CD4-positive, alpha-beta T cell treated with Interleukin-17A for 4 hours (primary cell): Measurements from ENCODE around the gene PKD2L1.
A peak's percentile ranks its signal among the peaks of the same experiment; 100 is the strongest.

Experiments used
- DNase-seq: peaks from one replicate; pipeline ENCODE4 v3.0.0-alpha.2; 2020; ENCODE audit warnings: mixed read lengths

Gene PKD2L1

DNA sequence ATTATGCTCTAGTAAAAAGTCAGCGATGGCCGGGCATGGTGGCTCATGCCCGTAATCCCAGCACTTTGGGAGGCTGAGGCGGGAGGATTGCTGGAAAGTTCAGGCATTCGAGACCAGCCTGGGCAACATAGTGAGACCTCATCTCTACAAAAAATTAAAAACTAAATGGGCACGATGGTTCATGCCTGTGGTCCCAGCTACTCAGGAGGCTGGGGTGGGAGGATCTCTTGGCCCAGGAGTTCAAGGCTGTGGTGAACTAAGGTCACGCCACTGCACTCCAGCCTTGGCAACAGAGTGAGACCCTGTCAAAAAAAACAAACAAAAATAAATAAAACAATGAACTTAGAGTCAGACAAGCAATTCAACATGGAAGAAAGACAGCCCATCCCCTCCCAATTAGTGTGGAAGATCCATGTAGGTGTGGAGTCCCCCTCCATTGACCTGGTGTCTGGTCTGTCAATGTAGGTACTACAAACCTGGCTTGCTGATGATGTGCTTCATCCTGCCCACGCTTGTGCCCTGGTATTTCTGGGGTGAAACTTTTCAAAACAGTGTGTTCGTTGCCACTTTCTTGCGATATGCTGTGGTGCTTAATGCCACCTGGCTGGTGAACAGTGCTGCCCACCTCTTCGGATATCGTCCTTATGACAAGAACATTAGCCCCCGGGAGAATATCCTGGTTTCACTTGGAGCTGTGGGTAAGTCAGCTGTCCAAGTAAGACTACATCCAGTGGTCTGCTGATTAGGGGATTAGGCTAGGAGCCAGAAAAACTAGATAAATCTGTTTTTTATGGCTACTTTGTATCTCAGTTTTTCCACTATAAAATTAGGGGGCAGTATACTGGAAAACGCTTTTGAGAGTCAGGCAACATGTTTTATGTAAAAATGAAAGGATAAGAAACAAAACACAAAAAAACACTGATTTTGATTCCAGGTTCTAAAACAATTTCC lies 26.3 kb upstream of the PKD2L1 start:
- no peak for DNase-seq

DNA sequence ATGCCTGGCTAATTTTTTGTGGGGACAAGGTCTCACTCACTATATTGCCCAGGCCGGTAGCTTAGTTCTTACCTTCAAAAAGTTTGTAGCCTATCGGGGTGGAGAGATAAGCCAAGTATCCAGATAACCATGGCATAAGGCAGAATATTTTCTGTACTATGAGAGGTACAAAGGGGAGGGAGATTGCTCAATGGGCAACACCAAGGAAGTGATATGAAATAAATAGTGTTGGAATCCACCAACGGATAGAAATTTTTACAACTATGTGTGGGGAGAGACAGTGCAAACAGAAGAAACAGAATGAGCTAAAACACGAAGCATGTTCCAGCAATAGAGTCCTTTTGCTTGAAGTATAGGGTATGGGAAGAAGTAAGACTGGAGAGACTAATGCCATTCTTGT lies 25.1 kb upstream of the PKD2L1 start:
- DNase-seq, result no peak

DNA sequence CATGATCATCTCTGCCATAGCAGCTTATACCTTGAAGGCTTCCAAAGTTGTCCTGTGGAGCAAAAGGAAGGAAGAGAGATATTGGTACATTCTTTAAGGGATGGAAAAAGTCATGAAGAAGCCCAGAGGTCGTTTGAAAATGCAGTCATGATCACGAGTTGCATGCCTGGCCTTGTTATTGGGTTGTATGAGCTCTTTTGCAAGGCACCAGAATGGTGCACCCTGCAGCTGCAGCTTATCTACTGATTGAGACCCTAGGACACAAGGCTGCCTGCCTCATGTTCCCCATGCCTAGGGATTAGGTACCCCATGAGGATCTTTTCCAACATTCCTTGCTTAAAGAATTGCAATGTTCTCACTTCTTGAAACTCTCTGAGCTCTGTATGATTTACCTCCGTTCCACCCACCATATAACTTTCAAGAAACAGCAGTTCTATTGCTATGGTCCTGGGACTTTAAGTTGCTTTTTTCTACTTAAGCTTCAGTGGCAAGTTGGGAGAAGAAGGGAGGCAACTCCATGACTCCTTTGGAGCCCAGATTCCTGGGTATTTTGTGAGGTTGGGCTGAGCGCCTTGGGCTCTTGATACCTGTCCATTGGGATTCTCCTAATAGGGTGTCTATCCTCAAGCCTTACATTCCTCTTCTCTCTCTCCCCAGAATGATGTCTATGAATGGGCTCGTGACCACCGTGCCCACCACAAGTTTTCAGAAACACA lies 23.9 kb upstream of the PKD2L1 start:
- DNase-seq, result no peak

DNA sequence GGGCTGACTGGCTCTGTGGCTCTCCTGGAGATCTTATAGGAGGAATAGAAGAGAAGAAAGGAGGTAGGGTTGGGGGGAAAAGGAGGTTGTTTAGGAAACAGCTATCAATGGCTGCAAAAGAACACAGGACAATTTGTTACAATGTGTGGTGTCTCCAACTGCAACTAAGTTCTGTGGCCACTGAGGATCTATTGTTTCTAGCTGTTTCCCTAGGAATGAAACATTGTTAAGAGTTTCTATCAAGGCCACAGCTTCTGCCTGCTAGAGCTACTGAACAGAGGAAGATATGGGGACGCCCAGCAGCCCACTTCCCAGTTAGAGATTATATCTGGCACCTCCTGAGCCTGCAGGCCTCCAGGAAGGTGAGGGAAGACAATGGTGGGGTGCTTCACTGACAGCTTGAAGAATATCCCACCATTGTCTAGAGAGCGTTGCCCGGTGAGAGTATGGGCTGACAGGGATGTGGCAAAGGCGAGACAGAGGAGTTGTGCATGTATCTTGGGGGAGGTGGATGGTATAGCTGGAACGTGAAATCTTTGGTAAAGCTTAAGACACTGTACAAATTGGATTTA lies 21.0 kb upstream of the PKD2L1 start:
- DNase-seq, result no peak

DNA sequence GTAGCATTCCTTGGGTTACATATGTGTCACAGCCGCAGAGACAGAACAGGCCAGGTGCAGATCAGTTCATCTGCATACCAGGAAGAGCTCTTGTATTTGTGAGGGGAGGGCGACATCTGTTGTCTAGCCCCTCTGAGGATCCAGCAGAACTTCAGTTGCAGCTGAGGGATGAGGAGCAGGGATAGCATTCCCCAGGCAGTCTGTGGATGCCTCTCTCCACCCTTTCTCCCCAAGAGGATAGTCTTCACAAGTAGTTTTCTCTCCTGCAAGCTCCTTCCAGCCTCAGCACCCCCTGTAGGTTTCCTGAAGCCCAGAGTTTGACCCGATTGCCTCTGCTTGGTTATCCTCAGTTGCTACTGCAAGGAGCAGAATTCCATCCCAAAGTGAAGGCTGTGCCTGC lies 19.6 kb upstream of the PKD2L1 start:
- no peak for DNase-seq

DNA sequence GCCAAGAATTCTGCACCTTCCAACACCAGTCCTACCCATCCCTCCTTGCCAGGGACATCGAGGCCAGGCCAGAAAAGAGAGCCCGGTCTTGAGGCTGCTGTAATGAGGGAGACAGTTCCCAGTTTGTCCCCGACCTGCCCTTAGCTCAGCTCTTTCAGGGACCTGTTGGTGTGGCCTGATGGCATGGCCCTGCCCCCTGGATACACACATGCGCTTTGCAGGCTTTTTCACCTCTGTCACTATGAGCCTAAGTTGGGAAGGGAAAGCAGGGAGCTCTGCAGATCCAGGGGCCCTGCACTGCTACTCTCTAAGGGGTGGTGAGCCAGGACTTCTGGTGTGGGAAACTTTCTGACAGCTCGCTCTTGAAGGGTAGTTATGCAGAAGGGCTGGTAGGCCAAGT lies 19.1 kb upstream of the PKD2L1 start:
- DNase-seq, result no peak

DNA sequence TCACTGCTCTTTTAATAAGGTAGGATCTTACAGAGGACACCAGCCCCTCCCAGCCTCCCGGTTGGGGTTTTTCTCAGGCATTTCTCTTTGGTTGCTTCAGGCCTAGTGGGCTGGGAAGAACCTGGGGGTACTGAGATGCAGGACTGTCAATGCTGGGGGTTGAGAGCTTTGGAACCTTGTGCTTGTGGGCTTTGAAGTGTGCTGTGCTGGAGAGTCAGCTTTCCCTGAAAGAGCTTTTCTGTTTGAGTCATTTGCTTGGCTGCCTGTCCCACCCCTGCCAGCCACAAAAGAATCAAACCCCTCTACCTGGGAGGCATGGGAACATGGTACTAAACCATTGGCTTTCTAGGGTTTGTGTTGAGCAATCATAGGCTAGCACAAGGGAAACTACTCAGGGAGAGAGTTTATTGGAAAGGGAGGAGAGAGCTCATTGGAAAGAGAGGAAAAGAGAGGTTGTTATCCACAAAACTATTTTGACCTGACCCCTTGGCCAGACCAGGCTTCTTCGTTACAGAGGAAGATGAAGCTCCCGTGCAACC lies 18.4 kb upstream of the PKD2L1 start:
- no peak for DNase-seq

DNA sequence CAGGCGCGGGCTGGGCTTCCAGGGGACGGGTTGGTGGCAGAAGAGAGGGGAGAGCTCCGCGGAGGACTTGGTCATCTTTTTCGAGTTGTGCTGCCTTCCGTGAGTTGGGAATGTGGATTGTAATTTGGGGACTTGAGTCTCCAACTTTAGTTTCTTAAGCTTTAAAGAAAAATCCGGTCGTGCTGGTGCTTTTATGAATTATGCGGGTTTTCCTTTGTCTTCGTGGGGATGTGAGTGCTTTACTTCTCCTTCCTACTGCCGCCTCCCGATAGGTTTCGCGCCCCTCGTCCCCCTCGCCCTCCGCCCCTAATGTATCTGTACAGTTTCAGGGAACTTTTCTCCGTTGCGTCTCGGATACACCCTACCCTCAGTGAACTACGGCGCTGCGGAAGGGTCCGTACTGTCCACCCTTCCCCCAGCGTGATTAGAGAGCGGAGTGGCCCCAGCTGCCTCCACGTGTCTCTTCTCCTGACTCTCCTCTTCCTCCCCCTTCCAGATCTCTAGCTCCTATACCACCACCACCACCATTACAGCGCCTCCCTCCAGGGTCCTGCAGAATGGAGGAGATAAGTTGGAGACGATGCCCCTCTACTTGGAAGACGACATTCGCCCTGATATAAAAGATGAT lies 17.7 kb upstream of the PKD2L1 start:
- peak; percentile 7 for DNase-seq

DNA sequence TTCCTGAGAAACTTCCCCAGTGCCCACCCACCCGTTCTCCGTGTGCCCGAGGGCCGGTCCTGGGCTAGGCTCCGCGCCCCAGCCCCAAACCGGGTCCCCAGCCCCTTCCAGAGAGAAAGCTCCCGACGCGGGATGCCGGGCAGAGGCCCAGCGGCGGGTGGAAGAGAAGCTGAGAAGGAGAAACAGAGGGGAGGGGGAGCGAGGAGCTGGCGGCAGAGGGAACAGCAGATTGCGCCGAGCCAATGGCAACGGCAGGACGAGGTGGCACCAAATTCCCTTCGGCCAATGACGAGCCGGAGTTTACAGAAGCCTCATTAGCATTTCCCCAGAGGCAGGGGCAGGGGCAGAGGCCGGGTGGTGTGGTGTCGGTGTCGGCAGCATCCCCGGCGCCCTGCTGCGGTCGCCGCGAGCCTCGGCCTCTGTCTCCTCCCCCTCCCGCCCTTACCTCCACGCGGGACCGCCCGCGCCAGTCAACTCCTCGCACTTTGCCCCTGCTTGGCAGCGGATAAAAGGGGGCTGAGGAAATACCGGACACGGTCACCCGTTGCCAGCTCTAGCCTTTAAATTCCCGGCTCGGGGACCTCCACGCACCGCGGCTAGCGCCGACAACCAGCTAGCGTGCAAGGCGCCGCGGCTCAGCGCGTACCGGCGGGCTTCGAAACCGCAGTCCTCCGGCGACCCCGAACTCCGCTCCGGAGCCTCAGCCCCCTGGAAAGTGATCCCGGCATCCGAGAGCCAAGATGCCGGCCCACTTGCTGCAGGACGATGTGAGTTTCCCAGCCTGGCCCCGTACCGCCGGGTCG lies 16.9 kb upstream of the PKD2L1 start, which contains the start of gene SCD:
Gene SCD, plus strand, starts transcription at position 469 of the 803 bp plus-strand sequence. Its CDS starts 272 bp downstream, at position 741.
- DNase-seq, result peak; percentile 82

DNA sequence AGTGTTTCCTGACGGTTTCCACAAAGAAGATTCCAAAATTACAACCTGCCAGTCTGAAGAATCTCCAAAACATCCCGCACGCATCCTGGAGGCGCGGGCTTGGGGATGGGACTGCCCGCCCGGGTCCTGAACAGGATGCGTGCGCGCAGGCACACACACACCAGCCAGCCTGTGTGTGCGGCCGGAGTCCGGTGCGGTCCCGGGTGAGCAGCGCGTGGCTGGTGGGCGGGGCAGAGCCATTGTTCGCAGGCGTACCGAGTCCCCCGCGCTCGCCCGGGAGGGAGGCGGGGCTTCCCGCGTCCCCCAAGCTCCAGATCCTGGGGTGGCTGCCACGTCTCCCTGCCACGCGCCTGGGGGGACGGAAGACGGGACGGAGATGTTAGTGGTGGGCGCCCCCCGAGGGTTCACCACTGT lies 16.3 kb upstream of the PKD2L1 start:
- peak; percentile 70 for DNase-seq

DNA sequence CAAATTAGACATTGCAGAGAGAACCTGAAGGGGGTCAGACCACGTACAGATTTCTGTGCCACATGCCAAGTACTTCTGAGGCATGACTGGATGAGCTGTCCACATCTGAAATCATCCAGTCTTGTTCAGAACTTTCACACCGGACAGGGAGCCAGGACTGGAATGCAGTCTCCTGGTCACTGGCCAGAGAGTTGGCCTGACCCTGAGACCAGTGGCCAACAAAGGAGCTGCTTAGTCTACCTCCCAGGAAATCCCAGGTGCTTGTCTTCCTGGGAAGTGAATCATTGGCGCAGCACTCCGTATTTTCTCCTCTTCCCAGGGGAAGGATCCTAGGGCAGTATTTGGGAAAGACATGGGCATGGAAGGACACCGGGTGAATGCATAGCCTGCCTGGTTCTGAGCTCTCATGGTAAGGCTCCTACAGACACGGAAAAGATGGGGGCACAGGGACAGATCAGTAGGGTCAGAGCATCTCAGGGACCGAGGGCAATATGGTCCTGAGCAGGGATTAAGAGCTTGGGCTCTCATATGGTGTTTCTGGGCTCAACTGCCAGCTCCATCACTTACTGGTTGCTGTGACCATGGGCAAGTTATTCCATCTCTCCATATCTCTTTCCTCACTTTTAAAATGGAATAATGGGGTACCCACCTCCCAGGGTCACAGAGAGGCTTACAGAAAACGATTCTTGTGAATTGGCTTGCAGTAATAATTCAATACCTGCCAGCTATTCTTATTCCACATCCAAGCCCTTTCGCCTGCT lies 15.7 kb upstream of the PKD2L1 start:
- DNase-seq, result no peak

DNA sequence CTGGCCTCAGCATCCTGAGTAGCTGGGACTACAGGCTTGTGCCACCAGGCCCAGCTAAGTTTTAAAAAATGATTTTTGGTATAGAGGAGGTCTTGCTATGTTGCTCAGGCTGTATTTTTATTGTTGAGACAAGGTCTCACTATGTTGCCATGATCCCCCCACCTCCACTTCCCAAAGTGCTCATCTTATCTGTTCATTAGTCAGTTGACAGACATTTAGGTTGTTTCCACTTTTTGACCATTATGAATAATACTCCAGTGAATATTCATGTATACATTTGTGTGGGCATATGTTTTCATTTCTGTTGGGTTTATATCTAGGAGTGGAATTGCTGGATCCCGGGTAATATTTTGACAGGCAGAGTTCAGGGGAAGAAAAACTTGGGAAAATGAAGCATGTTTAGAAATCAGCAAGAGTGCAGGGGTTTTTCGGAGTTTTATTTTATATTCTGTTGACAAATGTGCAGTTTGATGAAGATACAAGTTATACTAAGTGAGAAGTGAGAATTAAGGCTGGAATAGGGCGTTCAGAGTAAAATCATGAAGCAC lies 14.3 kb upstream of the PKD2L1 start:
- no peak for DNase-seq

DNA sequence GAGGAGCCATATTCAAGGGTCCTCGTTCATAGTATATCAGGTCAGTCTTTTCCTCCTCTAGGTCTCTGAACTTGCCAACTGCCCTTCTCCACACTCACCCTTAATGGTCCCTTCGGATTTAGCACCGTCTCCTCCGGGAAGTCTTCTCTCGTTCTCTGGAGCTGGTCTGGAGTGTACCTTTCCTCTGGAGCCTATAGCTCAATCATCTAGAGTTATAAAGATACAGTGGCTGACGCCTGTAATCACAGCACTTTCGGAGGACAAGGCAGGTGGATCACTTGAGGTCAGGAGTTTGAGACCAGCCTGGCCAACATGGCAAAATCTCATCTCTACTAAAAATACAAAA lies 12.6 kb upstream of the PKD2L1 start:
- DNase-seq, result no peak

DNA sequence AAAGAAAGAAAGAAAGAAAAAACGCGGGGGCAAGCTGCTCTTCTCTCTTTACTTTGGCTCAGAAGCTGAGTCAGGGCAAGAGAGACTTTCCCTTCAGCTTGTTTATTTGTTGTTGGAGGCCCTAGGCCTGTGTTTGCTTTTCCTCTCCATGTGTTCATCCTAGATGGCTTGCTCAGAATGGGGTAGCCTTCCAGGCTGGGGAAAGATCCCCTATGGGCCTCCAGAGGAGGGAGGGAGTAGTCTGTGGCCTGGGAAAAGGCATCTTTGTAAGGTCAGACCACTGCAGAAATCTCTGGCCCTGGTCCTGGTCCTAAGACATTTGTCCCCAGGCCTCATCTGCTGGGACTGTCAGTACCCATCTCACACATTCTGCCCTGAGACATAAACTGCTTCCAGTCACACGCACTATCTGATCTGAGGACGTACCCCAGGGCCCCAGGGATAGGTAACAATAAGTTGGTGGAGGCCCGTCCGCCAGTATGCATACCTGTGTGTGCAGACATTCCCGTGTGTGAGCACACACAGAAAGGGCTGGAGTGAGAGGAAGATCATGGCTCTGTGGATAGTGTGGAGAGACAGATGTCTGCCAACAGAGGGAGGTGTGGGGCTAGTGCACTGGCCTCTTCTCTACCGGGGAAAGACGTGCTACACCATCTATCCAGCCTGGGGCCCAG lies 12.1 kb upstream of the PKD2L1 start:
- peak; percentile 64 for DNase-seq

DNA sequence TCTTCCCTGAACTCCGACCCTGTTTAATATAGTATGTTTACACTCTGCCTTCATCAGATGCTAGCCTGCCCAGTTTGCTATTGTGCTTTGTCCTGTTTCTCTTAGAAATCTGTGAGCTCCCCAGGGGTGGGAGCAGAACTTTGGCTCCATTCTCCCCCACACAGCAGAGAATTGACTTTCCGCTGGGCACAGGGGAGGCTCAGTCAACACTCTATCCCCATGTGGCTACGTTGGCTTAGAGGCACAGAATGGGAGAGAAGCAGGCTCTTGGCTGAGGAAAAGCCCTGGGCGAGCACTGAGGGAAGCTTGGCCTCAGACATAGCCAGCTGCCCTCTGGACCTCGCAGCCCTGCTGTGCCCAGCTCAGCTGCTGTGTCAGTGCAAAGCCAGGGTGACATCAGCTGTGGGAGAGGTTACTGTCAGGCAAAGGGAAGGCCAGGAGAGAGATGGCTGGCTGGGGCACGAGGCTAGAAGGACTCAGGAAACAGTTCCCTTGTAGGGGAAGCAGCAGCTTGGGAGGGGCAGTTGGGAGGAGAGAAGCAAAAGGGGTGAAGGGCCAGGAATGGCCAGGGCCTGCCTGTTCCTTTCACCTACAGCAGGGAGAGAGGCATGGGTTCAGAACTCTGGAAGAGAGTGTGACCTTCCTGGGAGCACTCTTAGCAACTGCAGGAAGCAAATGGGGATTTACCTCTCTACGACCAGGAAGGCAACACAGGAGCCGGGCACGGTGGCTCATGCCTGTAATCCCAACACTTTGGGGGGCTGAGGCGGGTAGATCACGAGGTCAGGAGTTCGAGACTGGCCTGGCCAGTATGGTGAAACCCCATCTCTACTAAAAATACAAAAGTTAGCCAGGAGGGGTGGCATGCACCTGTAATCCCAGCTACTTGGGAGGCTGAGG lies 11.2 kb upstream of the PKD2L1 start:
- no peak for DNase-seq

DNA sequence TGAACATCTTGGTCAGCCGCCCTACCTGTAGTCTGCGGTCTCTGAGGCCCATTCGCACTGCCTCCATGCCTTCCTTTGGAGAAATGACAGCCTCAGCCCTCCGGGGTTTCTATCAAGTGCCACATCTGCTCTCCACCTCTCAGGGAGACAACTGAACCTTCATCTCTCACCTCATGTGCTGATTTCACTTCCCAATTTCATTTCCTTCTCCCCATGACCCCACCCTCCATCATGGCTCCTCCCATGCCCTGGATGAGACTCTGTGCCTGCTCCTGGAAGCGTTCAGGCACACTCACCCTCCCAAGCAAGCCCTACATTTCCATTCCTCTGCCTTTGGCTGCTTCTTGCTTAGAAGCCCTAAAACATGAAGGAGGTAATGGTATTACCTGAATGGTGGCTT lies 9.2 kb upstream of the PKD2L1 start:
- no peak for DNase-seq

DNA sequence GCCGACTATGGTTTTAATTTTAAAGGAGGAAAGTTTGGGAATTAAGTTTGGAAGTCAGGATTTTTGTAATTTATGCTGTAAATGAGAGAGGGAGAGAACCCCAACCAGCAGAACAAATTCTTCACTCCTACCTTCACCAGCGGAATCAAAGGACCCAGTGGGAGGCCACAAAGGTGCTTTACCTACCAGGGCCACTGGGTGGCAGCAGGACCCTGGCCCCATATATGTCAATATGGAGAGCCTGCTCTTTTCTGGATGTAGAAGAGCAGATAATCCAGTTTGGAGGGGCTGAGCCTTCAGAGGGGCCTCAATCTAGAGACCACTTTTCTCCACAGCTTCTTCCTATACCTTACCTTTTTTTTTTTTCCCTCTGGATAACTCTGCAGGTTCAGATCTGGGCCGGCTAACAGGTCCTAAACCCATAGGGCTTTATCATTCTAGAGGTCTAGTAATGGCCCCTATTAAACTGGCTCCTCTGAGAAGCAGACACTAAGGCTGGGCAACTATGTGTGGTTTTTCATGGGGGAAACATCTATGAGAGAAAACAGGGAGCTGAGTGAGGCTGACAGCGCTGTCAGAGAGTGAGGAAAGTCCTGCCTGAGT lies 8.5 kb upstream of the PKD2L1 start:
- DNase-seq, result peak; percentile 84

DNA sequence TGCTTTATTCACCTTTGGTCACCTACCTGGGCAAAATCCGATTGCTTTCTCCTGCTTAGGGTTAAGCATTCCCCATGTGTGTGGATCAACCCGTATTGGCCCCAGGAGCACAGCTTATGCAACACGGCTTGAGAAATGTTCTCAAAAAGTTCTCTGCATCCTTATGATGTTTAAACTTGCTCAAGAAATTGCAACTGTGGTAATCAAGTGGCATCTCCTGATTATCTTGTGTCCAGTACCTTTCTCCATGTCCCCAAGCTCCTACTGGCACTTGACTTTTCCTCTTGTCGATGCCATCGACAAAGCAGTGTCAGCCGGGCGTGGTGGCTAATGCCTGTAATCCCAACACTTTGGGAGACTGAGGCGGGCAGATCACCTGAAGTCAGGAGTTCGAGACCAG lies 4.7 kb upstream of the PKD2L1 start:
- DNase-seq, result no peak
